GM23248 (cell line): ENCODE results near the gene CR1. TPM values are rescaled to one million over a fixed set of nuclear protein-coding genes. Genes with fewer than 3 reads are reported as not detected.
"Not testable (repeated sequence)": the region's sequence is repeated elsewhere in the genome, so short reads cannot be mapped to it uniquely, and the experiment has no call there.

ENCODE experiments used
- DNase-seq: peaks from one replicate; pipeline ENCODE4 v3.0.0-alpha.2; 2015
- H2AFZ ChIP-seq: fragments of 200-600 bp; sonication (generic); 2 replicates; pipeline ENCODE4 v1.6.1; 2016; ENCODE audit warnings: antibody characterized with exemption
- H3F3A ChIP-seq: fragments of 200-600 bp; sonication (generic); 2 replicates; pipeline ENCODE4 v1.6.1; 2016; ENCODE audit warnings: mild to moderate bottlenecking, antibody characterized with exemption, mixed run types; ENCODE audit not compliant: insufficient read depth
- H3K27ac ChIP-seq: fragments of 200-600 bp; sonication (generic); 2 replicates; pipeline ENCODE4 v1.5.1; 2016; ENCODE audit warnings: mild to moderate bottlenecking
- H3K27me3 ChIP-seq: fragments of 200-600 bp; sonication (generic); replicated peaks from 2 replicates; pipeline ENCODE4 v1.6.1; 2016; ENCODE audit warnings: mild to moderate bottlenecking; ENCODE audit not compliant: insufficient read depth
- H3K36me3 ChIP-seq: fragments of 200-600 bp; sonication (generic); 2 replicates; pipeline ENCODE4 v1.6.1; 2016; ENCODE audit warnings: low read depth, mild to moderate bottlenecking
- H3K4me1 ChIP-seq: fragments of 200-600 bp; sonication (generic); 2 replicates; pipeline ENCODE4 v1.6.1; 2016; ENCODE audit warnings: mild to moderate bottlenecking; ENCODE audit not compliant: insufficient read depth
- H3K4me2 ChIP-seq: fragments of 200-600 bp; sonication (generic); one replicate; pipeline ENCODE4 v1.6.1; 2016; ENCODE audit warnings: mild to moderate bottlenecking; ENCODE audit not compliant: unreplicated experiment
- H3K4me3 ChIP-seq: fragments of 200-600 bp; sonication (generic); 2 replicates; pipeline ENCODE4 v1.5.1; 2016; ENCODE audit warnings: mild to moderate bottlenecking
- H3K79me2 ChIP-seq: fragments of 200-600 bp; sonication (generic); 2 replicates; pipeline ENCODE4 v1.6.1; 2016; ENCODE audit warnings: mild to moderate bottlenecking; ENCODE audit not compliant: insufficient read depth
- H3K9ac ChIP-seq: fragments of 200-600 bp; sonication (generic); 2 replicates; pipeline ENCODE4 v1.6.1; 2016; ENCODE audit warnings: mild to moderate bottlenecking
- H3K9me2 ChIP-seq: fragments of 200-600 bp; sonication (generic); 2 replicates; pipeline ENCODE4 v1.6.1; 2016; ENCODE audit warnings: mixed run types, mild to moderate bottlenecking, moderate library complexity; ENCODE audit not compliant: insufficient read depth
- H3K9me3 ChIP-seq: fragments of 200-600 bp; sonication (generic); one replicate; pipeline ENCODE4 v1.6.1; 2017; ENCODE audit warnings: low read depth
- H4K20me1 ChIP-seq: fragments of 200-600 bp; sonication (generic); 2 replicates; pipeline ENCODE4 v1.6.0; 2016; ENCODE audit not compliant: insufficient read depth
- EZH2 ChIP-seq: fragments of 200-600 bp; sonication (generic); IDR thresholded peaks from 2 replicates; pipeline ENCODE4 v1.6.1; 2018; ENCODE audit warnings: antibody characterized with exemption, mild to moderate bottlenecking; ENCODE audit not compliant: insufficient read depth, poor library complexity, severe bottlenecking
- EZH2phosphoT487 ChIP-seq: fragments of 200-600 bp; sonication (generic); IDR thresholded peaks from 2 replicates; pipeline ENCODE4 v1.6.1; 2018; ENCODE audit warnings: antibody characterized with exemption, moderate library complexity, mild to moderate bottlenecking, low read depth; ENCODE audit not compliant: insufficient read depth
- WGBS, 2 experiments: methylation state at CpG; one replicate each; pipeline ENCODE4 v1.1.6; 2015 to 2017; ENCODE audit warnings: low lambda C conversion rate in 2 of 2, low coverage in 1 of 2; ENCODE audit errors: missing lambda C conversion rate in 2 of 2; 5-methylcytosine and 5-hydroxymethylcytosine counted together
- in situ Hi-C: fragments of 300-500 bp; cut with MboI; formaldehyde crosslinking; loops from 2 replicates; pipeline ENCODE4 v1.15.0; 2020
- polyA plus RNA-seq: library from polyadenylated mRNA; unstranded; fragments of >200 nt; fragmentation: Nextera tagmentation; extraction: Ambion mirVana; gene quantifications from 2 replicates; pipeline ENCODE4 v1.2.1, GENCODE V29; 2016
- total RNA-seq: library from RNA; depleted of rRNA; stranded (reverse); fragments of >200 nt; shearing (Covaris generic); gene quantifications from 2 replicates; pipeline ENCODE4 v1.2.3, GENCODE V29; 2014

CR1 gene
- total and polyA plus RNA-seq, 2 experiments from 2014 or later: not detected

DNA sequence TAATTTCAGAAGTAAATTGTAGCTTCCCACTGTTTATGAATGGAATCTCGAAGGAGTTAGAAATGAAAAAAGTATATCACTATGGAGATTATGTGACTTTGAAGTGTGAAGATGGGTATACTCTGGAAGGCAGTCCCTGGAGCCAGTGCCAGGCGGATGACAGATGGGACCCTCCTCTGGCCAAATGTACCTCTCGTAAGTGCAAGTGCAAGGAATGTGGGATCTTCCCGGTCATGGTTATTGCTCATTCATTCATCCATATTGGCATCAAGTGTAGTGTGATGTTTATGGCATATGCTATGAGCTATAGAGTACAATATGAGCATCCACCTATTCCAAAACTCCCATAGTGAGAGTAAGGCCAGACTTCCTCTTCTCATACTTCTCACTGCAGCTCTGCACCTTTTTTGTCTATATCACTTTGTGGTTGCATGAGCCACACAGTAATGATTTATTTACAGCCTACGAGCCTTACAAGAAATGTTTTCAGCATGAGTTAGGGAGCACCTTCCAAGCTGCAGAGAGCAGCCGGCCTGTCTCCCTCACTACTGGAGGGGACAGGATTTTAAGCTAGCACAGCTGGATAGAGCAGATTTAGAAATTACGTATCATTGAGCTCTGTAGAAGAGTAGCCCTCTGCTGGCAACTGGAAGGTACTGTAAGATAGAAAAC lies 124.0 kb downstream of the CR1 start:
- no peak overlapping the region for H3K27ac ChIP-seq
- in situ Hi-C loops: no loop called here

DNA sequence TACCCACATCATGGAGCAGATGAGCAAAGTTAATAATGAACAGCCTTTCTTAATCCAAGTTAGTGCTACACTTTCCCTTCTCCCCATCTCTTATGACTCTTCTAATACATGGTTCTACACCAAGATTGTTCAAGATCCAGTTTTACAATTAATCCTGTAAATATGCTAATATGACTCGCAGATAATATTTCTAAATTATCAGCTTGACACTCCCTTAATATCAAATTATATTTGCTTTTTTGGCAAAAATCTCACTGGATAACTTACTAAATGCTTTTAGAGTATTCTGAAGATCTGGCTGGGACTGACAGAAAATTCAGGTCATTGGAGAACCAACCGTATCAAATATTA lies 124.6 kb downstream of the CR1 start:
- Histone ChIP-seq H3K9ac (no peak overlapping the region), H3F3A (no peaks in the 10 kb centered on the region), H4K20me1 (no peaks in the 10 kb centered on the region), H3K79me2 (no peaks in the 10 kb centered on the region), H2AFZ (no peak overlapping the region), H3K4me3 (no peak overlapping the region), H3K36me3 (no peaks in the 10 kb centered on the region), H3K9me3 (no peaks in the 10 kb centered on the region), H3K4me1 (no peaks in the 10 kb centered on the region), H3K4me2 (no peak overlapping the region), H3K9me2 (no peaks in the 10 kb centered on the region), H3K27me3 (peaks cover 4% of the 10 kb centered on the region; the same call in 1 of the 2 replicates), H3K27ac (no peak overlapping the region)
- no peak for TF ChIP-seq EZH2
- TF ChIP-seq EZH2phosphoT487: no peak
- 93 to 94% methylated on average over 2 of the region's 2 CpGs for WGBS, 2 experiments
- no peak for DNase-seq
- in situ Hi-C loops: no loop called here

More for the DNA sequence above, 124.0 kb downstream of the CR1 start:
- Histone ChIP-seq H3K4me3 (no peak overlapping the region), H3K27me3 (peaks cover 4% of the 10 kb centered on the region; the same call in 1 of the 2 replicates), H3K36me3 (no peaks in the 10 kb centered on the region), H3K9me2 (no peaks in the 10 kb centered on the region), H4K20me1 (no peaks in the 10 kb centered on the region), H3K4me1 (no peaks in the 10 kb centered on the region), H3K4me2 (no peak overlapping the region), H3F3A (no peaks in the 10 kb centered on the region), H3K9me3 (no peaks in the 10 kb centered on the region), H2AFZ (no peak overlapping the region), H3K79me2 (no peaks in the 10 kb centered on the region), H3K9ac (no peak overlapping the region)
- WGBS, 2 experiments: 37 to 41% methylated on average over 7 of the region's 7 CpGs
- peak; percentile 81 for DNase-seq
- TF ChIP-seq EZH2 (no peak), EZH2phosphoT487 (no peak)

DNA sequence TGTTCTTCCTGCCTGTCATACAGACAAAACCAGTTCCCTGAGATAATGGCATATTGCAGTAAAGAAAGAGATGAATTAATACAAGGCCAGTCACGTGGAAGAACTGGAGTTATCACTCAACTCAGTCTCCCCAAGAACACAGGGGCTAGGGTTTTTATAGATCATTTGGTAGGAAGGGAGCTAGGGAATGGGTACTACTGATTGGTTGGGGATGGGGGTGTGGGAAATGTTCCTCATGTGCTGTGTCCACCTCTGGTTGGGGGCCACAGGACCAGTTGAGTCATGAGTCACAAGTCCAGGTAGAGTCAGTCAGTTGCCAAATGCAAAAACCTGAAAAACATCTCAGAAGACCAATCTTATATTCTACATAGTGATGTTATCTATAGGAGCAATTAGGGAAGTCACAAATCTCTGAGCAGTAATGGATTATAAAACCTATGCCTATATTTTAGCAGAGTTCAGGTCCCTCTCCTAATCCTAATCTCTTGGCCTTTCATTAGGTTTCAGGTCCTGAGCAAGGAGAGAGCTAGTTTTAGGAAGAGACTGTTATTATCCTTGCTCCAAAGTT lies 129.6 kb downstream of the CR1 start:
- H3K4me2 ChIP-seq, H3K27ac ChIP-seq, H3K79me2 ChIP-seq, DNase-seq, H3K27me3 ChIP-seq, H3K4me1 ChIP-seq, H4K20me1 ChIP-seq, H3K9ac ChIP-seq, in situ Hi-C loops, H3F3A ChIP-seq, H3K9me3 ChIP-seq, H2AFZ ChIP-seq, H3K9me2 ChIP-seq, H3K36me3 ChIP-seq, H3K4me3 ChIP-seq: not testable (repeated sequence)
- WGBS, 2 experiments: 60 to 65% methylated on average over 1 of the region's 1 CpG

DNA sequence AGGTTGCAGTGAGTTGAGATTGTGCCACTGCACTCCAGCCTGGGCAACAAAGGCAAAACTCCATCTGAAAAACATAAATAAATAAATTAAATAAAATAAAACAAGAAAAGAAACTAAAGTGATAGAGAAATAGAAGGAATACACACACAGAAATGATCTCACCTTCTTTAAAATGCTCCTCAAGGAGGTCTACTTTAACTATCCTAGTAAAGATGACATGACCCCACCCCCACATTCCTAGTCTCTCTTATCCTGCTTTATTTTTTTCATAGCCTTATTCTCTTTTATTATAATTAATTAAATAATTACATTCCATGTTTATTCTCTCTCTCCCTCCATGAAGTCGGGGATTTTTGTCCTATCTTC lies 131.0 kb downstream of the CR1 start:
- in situ Hi-C loops: no loop called here

More for the DNA sequence above, 131.0 kb downstream of the CR1 start:
- 87 to 90% methylated on average over 1 of the region's 1 CpG for WGBS, 2 experiments
- H2AFZ ChIP-seq: no peak overlapping the region
- no peaks in the 10 kb centered on the region for H3K27me3 ChIP-seq
- H3K4me2 ChIP-seq: no peak overlapping the region
- no peak overlapping the region for H3K27ac ChIP-seq
- H3K9me2 ChIP-seq: no peaks in the 10 kb centered on the region
- no peaks in the 10 kb centered on the region for H3K9me3 ChIP-seq
- H3K9ac ChIP-seq: no peak overlapping the region
- H3K36me3 ChIP-seq: no peaks in the 10 kb centered on the region
- no peak for DNase-seq
- no peak overlapping the region for H3K4me3 ChIP-seq
- H3K4me1 ChIP-seq: 0 out of 2 replicates have a peak, but pooled peaks cover 4% of the 10 kb centered on the region
- no peaks in the 10 kb centered on the region for H4K20me1 ChIP-seq
- TF ChIP-seq EZH2phosphoT487 (no peak), EZH2 (no peak)
- H3K79me2 ChIP-seq: no peaks in the 10 kb centered on the region
- no peaks in the 10 kb centered on the region for H3F3A ChIP-seq
